Measurements from ENCODE around the gene STARD8. TPM values are rescaled to one million over a fixed set of nuclear protein-coding genes. Genes with fewer than 3 reads are reported as not detected.
"Not testable (repeated sequence)": the region's sequence is repeated elsewhere in the genome, so short reads cannot be mapped to it uniquely, and the experiment has no call there.

STARD8 gene
- total RNA-seq, 1 donor from 2014 or later, result 1.7 TPM

DNA sequence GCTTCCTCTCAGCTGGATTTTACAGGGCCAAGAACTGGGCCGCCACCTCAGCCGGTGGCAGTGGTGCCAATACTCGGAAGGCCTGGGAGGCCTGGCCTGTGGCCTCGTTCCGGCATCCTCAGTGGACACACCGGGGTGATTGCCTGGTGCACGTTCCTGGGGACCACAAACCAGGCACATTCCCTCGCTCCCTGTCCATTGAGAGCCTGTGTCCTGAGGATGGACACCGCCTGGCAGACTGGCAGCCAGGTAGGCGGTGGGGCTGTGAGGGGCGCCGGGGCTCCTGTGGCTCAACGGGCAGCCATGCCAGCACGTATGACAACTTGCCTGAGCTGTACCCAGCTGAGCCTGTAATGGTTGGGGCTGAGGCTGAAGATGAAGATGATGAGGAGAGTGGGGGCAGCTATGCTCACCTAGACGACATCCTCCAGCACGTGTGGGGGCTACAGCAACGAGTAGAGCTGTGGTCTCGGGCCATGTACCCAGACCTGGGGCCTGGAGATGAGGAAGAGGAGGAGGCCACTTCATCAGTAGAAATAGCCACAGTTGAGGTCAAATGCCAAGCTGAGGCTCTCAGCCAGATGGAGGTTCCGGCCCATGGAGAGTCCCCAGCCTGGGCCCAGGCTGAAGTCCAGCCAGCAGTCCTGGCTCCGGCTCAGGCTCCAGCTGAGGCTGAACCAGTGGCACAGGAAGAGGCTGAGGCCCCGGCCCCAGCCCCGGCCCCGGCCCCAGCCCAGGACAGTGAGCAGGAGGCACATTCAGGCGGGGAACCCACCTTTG, 70.4 kb downstream of the STARD8 start:
- no peak for DNase-seq

DNA sequence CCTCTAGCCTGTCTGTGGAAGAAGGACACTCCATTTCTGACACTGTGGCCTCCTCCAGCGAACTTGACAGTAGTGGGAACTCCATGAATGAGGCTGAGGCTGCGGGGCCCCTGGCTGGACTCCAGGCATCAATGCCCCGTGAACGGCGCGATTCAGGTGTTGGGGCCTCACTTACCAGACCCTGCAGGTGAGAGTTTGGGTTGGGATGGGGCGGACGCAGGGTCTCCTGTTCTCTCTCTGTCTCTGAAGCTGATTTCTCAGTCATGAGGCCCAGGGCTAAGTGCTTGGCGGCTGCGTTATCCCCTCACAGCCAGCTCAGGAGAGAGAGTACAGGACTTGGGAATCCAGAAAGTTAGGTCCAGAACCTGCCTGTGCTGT, 71.0 kb downstream of the STARD8 start:
- DNase-seq, result no peak

DNA sequence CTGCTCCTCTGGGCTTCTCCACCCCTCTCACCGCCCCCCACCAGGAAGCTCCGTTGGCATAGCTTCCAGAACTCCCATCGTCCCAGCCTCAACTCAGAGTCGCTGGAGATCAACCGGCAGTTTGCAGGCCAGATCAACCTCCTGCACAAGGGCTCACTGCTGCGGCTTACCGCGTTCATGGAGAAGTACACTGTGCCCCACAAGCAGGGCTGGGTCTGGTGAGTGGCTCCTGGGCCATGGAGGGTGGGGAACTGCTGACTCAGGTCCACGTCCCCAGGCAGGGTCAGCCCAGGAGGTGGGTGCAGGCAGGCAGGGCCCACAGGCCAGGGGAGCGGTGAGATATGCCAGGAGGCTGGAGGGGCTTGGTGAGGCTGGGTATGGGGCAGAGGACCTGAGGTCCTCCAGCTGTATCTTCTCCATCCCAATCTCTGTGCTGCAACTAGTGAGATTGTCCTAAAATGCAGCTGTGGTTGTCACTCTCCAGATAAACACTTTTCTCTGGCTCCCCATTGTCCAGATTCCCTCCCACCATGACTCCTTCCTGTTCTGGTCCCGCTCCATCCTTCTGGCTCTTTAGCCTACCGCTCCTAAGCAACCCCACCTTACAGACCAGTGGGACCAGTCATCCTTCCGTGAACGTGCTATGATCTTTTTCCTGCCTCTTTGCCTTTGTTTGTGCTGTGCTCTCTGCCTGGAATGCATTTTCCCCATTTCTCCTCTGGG, 71.9 kb downstream of the STARD8 start:
- no peak for DNase-seq

DNA sequence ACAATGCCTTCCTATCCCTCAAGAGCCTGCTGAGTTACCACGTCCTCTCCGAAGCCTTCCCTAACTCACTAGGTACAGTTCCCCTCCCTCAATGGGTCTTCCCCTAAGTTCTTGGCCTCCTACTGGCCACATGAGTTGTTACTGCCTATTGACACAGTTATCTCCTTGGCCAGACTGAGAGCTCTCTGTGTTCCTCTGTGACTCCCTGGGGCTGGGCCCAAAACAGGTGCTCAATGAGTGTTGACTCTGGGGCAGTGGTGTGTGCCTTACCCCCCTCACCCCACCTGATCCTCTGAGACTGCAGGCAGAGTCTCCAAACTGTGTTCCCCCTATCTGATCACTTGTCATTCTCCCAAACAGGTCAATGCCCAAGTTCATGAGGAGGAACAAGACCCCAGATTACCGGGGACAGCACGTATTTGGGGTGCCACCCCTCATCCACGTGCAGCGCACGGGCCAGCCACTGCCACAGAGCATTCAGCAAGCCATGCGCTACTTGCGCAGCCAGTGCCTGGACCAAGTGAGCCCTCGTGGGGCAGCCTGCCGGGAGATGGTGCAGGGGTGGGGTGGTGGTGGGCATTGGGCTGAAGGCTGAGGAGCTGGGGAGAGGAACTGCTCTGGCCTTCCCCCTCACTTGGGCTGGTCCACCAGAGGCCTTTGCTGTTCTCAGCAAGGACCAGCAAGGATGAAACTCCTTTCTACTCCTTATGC, 72.6 kb downstream of the STARD8 start:
- DNase-seq, result no peak

DNA sequence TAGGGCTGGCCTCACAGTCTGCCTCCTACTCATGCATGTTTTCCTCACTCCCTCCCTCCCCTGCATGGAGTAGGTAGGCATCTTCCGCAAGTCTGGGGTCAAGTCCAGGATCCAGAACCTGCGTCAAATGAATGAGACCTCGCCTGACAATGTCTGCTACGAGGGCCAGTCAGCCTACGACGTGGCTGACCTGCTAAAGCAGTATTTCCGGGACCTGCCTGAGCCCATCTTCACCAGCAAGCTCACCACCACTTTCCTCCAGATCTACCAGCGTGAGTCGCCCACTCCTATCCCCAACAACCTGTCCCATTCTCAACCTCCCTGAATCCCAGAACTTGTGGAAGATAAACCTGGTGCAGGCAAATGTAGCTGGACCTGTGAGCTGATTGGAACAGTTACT, 73.4 kb downstream of the STARD8 start:
- DNase-seq, result no peak

DNA sequence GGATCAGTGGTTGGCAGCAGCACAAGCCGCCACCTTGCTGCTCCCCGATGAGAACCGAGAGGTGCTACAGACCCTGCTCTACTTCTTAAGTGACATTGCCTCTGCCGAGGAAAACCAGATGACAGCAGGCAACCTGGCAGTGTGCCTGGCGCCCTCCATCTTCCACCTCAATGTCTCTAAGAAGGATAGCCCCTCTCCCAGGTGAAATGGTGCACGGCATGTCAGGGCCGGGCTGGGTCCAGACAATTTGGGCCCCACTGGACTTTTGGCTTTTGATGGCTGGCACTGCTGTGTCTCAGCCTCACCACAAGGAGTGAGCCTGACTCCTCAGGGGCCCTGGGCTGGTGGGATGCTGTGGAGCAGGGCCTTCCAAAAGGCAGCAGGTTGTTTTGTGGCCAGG, 74.1 kb downstream of the STARD8 start:
- DNase-seq, result no peak

DNA sequence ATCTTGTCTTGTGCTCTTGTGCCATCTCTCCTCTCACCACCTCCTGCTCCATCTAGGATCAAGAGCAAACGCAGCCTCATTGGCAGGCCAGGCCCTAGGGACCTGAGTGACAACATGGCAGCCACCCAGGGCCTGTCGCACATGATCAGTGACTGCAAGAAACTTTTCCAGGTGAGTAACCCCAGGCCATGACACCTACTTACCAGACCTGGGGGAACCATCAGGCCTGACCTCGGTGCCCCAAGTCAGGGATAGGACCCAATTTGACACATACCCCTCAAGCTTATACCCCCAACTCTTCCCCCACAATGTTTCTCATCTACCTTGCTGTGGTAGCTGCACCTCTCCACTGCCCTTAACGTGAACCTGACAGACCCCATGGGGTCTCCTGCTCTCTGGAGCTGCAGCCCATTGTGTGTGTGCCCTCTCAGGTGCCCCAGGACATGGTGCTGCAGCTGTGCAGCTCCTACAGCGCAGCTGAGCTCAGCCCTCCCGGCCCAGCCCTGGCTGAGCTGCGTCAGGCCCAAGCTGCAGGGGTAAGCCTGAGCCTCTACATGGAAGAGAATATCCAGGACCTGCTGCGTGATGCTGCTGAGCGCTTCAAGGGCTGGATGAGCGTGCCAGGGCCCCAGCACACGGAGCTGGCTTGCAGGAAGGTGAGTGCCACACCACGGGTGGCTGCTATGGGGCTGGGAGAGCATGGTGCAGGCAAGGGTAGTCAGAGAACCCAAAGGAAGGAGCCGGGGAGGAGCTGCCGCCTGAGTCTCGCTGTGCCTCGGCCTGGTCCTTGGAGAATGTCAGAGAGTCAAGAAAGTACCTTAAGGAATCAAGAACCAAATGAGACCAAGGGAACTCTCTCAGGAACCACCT, 74.8 kb downstream of the STARD8 start:
- DNase-seq, result no peak

DNA sequence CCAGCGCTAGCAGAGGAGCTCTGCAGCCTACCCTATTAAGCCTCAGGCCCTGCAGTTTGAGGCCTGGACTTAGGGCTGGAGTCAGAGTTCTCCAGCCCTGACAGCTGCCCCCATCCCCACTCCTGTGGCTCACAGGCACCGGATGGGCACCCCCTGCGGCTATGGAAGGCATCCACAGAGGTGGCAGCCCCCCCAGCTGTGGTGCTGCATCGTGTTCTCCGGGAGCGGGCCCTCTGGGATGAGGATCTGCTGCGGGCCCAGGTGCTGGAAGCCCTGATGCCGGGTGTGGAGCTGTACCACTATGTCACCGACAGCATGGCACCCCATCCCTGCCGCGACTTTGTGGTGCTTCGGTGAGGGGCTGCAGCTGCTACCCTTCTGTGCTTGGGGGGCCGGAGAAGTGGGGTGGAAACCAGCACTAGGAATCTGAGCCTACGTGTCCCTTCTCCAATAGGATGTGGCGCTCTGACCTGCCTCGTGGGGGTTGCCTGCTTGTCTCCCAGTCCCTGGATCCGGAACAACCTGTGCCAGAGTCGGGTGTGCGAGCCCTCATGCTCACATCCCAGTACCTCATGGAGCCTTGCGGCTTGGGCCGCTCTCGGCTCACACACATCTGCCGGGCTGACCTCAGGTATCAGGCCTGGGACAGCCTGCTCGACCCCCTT, 76.2 kb downstream of the STARD8 start:
- no peak for DNase-seq

DNA sequence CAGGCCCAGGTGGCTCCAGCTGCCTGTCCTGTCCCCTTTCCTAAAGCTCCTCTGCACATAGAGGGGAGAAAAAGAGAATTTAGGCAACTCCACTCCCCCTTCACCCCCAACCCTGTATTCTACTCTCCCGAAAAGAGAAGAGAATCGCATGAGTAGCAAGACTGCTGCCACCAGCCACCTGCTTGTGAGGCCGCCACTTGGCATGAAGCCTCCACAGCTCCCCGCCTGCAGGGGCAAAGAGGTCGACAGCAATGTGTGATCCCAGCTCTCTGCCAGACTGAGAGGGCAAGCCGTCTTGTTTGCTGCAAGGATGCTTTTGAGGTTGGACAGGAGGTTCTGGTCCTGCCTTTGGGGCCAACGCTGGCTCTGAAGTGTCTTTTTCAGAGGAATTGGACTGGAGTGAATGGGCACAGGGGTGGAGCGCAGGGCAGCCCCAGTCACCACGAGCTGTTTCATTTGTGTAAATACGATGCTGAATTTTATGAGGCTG, 77.1 kb downstream of the STARD8 start:
- DNase-seq, result no peak

DNA sequence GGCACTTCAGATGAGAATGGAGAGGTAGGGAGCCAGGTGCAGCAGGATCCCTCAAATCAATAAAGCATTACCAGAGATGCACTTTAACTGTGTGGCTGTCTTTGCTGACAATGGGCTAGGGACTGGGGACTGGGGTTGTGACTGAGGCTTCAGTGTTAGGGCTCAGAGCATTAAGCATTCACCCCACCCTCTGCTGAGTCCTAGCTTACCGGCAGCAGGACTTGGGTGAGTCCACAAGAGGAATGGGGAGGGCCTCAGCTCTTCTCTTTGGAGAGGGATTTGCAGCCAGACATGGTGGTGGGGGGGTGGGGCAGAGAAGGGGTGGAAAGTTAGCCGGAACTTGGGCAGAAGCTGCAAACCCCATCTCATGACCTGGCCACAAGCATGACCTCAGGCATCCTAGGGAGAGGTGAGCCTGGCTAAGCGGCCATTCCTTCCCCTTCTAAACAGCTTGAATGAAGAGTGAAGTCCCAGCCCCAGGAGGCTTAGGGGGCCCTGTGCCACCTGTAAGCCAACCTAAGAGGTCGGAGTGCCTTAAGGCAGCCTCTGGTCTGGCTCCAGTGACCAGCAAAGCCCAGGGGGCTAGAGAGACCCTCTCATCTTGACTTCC, 78.4 kb downstream of the STARD8 start:
- DNase-seq, result no peak

DNA sequence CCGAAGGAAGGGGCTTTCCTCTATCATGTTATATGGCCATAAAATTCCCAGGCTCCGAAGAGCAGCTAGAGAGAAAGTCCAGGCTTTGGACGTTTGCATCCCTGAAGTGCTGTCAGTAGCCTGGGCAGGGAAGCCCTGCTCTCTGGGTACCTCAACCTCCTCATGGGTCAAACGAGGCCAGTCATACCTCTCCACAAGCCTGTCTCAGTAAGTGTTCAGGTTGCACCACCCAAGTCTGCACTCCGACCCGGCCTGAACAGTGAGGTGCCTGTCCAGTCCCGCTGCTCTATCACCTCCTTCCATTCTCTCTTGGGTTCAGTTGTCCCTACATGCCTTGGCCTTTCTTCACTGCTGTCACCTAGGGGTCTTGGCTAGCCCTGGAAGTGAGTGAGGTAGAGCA, 78.9 kb downstream of the STARD8 start:
- no peak for DNase-seq

DNA sequence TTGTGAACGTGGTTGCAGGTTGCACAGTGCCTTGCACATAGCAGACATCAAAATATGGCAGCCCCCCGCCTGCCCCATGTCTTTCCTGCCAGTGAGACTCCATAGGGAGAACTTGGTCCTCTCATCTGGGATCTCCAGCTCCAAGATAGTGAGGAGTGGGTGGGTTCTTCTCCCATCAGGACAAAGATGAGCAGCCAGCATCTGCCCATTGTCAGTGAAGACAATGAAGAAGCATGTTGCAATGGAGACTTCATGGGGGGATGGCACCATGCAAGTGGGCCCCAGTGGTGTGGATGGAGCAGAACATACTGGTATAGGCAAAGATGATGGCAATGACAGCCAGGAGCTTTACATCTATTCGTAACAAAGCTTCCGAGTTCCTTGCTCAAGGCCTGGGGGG, 80.2 kb downstream of the STARD8 start:
- DNase-seq, result no peak

DNA sequence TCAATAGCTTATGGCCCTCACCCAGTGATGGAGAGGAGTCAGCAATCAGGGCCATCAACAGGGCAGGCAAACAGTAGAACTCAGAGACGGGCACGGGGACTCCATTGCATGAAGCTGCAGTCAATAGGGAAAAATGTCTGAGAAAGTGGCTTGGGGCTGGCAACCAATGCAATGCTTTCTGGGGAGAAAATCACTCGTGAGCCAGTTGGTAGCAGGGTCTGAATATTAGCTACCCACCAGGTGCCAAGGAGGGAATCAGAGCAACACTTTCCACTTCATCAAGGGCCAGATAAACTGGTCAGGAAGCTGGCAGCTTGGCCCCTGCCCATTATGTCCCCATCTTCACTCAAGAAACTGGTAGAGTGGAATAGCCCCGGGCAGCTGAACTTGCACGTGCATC, 80.7 kb downstream of the STARD8 start:
- DNase-seq, result no peak

DNA sequence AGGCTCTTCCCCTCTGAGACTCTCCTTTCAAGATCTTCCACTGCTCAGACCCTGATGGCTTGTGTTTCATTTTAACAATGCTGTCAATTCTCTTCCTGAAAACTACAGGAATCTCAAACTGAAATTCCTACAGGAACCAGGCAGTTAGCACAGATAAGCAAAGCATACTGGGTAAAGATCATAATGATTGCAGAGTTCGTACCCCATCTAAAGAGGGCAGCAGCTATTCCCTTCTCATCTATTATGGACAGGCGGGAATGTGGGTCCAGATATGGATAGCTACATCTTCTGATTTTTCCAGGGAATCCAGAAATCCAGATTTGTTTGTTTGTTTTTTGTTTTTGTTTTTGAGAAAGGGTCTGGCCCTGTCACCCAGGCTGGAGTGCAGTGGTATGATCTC, 83.8 kb downstream of the STARD8 start:
- DNase-seq, result no peak

DNA sequence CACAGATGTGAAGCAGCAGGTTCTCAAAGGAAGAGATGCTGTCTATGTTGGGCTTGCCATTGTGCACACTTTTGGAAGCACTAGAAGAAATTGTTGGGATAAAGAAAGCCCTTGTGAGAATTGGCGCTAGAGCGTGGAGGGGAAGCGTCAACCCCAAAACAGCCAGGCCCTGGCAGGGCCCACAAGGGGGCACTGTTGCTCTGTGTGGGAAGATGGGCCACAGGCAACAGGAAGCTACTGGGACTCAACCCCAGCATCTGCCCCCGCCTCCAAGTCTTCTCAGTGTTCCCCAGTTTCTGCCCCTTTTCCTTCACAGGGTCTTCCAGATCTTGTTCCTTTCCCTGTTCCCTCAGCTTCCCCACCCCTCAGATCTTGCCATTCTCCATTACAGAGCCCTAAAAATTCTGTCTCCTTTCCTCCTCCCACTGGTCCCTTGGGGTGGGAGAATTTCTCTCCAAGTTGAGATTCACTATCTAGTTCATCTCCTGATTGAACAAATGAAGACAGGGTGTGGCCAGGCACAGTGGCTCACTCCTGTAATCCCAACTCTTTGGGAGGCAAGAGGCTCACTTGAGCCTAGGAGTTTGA, 85.5 kb downstream of the STARD8 start:
- DNase-seq, result no peak

DNA sequence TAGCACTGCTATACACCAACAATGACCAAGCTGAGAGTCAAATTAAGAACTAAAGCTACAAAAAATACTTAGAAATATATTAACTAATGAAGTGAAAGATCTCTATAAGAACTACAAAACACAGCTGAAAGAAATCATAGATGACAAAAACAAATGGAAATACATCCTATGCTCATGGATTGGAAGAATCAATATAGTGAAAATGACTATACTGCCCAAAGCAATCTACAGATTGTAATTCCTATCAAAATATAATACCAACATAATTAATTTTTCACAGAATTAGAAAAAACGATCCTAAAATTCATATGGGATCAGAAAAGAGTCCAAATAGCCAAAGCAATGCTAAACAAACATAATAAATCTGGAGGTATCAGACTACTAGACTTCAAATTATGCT, 87.8 kb downstream of the STARD8 start:
- DNase-seq, result no peak

DNA sequence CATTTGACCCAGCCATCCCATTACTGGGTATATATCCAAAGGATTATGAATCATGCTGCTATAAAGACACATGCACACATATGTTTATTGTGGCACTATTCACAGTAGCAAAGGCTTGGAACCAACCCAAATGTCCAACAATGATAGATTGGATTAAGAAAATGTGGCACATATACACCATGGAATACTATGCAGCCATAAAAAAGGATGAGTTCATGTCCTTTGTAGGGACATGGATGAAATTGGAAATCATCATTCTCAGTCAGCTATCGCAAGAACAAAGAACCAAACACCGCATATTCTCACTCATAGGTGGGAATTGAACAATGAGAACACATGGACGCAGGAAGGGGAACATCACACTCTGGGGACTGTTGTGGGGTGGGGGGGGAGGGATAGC, 94.4 kb downstream of the STARD8 start:
- DNase-seq, result not testable (repeated sequence)

DNA sequence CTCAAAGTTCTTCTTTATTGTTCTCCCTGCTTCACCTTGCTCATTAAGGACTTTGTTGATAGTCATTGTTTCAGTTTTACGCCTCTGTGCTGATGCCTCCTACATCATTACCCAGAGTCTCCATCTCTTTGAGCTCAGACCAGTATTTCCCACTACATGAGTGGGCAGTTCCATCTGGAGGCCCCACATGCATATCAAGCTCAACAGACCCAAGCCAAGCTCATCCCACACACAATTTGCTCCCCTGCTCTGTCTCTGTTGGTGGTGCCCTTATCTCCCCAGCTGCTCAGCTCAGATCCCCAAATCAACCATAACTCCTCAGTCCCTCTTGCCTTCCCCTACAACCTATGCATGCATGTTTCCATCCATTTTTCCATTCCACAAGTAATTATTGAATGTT, 96.3 kb downstream of the STARD8 start:
- no peak for DNase-seq

DNA sequence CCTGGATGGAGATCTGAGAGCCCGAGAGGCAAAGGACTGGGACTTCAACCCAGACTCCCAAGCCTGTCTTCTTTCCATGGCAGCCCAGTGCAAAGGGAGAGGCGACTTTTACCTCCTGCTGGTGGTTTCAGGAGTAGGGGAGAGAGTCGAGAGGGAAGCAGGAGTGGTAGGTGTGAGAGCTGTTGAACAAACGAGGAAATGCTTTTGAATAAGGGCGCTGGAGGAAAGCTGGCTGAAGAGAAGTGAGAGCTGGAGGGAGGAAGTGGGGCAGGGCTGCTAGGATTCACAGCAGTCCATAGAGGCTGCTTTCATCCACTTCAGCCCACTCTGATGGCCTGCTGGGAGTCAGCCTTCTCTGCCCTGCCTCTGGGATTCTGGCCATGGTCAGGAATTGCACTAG, 99.5 kb downstream of the STARD8 start:
- DNase-seq, result no peak

DNA sequence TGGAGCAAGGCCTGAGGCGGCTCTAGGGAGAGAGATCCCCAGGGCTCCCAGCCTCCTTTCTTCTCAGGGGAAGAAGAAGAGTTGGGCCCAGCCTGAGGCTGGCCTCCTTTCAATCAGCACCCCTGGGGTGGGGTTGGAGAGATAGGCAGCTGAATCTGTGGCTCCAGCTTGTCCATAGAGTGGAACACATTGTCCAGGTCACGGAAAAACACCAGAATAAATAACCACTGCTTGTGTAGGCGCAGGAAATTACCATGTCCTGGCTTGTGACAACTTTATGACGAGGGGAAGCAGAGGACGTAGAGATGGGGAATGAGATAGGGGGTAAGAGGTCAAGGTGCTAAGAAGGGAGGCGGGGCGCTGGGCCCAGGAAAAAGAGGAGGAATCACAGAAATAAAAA, 100.6 kb downstream of the STARD8 start:
- DNase-seq, result no peak

DNA sequence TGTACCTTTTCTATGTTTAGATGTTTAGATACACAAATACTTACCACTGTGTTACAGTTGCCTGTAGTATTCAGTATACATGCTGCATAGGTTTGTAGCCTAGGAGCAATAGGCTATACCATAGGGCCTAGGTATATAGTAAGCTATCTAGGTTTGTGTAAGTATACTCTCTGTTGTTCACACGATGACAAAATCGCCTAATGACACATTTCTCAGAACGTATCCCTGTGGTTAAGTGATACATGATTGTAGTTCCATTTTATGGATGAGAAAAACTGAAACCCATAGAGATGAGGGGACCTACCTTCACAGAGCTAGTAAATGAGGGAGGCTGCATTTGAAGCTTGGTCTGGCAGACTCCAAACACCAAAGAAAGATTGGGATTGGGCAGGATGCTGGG, 102.0 kb downstream of the STARD8 start:
- DNase-seq, result no peak

Data from occipital lobe (tissue), 2 donors.